Muscle layer of duodenum (tissue), 2 donors: ENCODE measurements around the gene GSDMA.

Experiments
- H3K27ac ChIP-seq: one replicate; pipeline ENCODE4 v1.7.0; 2013; ENCODE audit warnings: mild to moderate bottlenecking, low read length
- H3K27me3 ChIP-seq: one replicate; pipeline ENCODE4 v1.7.0; 2013; ENCODE audit warnings: low read depth, mild to moderate bottlenecking, control low read depth, low read length
- H3K36me3 ChIP-seq, 2 donors: one replicate each; pipeline ENCODE4 v1.7.0; 2013; ENCODE audit warnings: low read length in 2 of 2, control low read depth in 1 of 2, mild to moderate bottlenecking in 1 of 2; ENCODE audit not compliant: insufficient read depth in 2 of 2, control insufficient read depth in 1 of 2
- H3K4me1 ChIP-seq, 2 donors: one replicate each; pipeline ENCODE4 v1.7.0; 2013; ENCODE audit warnings: low read length in 2 of 2, mild to moderate bottlenecking in 2 of 2, control low read depth in 1 of 2, moderate library complexity in 1 of 2; ENCODE audit not compliant: insufficient read depth in 2 of 2, control insufficient read depth in 1 of 2
- H3K4me3 ChIP-seq, 2 donors: one replicate each; pipeline ENCODE4 v1.7.0; 2013; ENCODE audit warnings: low read length in 2 of 2, low read depth in 1 of 2, mild to moderate bottlenecking in 1 of 2
- H3K9me3 ChIP-seq, 2 donors: one replicate each; pipeline ENCODE4 v1.7.0; 2013; ENCODE audit warnings: low read length in 2 of 2, control low read depth in 1 of 2, mild to moderate bottlenecking in 1 of 2; ENCODE audit not compliant: control insufficient read depth in 1 of 2
- donor health status: healthy.

GSDMA gene

DNA sequence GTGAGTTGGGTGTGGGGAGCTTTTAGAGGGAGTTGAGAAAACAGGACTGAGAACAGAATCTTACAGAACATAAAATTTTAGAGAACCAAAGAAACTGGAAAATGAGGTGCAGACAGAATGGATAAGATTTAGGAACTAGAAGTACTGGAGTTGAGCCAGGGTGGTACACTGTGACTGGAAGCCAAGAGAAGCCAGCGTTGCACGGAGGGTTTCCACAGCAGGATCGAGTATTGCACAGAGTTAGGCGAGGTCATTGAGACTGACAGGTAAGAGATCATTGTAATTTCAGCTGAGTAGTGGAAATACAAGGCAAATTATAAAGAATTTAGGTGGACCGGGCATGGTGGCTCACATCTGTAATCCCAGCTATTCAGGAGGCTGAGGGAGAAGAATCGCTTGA lies 6.6 kb downstream of the GSDMA start:
- peaks cover 0 to 4% of the 10 kb centered on the region in 2 donors for H3K4me1 ChIP-seq
- H3K27me3 ChIP-seq, result no peaks in the 10 kb centered on the region
- no peak overlapping the region for H3K27ac ChIP-seq
- H3K36me3 ChIP-seq, result no peaks in the 10 kb centered on the region
- H3K9me3 ChIP-seq, result no peaks in the 10 kb centered on the region
- no peak overlapping the region for H3K4me3 ChIP-seq

DNA sequence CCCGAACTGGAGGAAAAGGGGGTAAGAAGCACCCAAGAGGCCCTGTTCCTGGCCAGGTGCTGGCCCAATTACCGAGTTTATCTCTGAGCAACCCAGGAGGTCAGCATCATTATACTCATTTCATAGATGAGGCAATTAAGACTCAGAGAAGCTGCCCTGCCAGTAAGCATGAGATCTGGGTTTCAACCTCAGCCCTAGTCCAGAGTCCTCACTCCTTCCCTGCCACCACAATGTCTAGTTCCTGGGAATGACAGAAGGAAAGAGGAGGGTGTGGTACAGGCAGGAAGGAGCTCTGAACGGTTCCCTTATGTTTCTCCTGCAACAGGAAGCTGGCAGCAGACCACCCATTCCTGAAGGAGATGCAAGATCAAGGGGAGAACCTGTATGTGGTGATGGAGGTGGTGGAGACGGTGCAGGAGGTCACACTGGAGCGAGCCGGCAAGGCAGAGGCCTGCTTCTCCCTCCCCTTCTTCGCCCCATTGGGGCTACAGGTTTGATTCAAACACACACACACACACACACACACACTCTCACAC lies 7.4 kb downstream of the GSDMA start:
- H3K4me1 ChIP-seq, result peaks cover 0 to 4% of the 10 kb centered on the region in 2 donors
- no peak overlapping the region for H3K27ac ChIP-seq
- no peaks in the 10 kb centered on the region for H3K27me3 ChIP-seq
- no peaks in the 10 kb centered on the region for H3K36me3 ChIP-seq
- no peaks in the 10 kb centered on the region for H3K9me3 ChIP-seq
- H3K4me3 ChIP-seq, result no peak overlapping the region

DNA sequence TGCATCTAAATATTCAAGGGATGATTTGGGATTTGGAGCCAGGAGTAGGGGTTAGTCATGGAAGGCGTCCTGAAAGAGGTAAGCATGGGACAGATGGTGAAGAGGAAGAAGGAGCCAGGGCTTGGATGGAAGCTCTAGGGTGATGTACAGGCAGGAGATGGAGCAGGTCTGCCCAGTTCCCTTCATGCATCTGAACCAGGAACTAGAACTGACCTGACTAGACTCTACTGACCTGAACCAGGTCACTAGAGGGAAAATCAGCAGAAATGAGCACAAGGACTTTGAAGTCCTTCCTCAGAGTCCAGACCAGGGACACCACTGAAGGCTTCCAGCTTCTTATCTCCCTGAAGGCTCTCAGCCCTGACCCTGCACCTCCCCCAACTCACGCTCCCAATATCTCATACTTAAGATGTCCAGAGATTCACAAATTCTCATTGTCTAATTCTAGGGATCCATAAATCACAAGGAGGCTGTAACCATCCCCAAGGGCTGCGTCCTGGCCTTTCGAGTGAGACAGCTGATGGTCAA lies 8.3 kb downstream of the GSDMA start:
- no peak overlapping the region for H3K27ac ChIP-seq
- H3K27me3 ChIP-seq, result no peaks in the 10 kb centered on the region
- no peak overlapping the region for H3K4me3 ChIP-seq
- no peaks in the 10 kb centered on the region for H3K36me3 ChIP-seq
- H3K9me3 ChIP-seq, result no peaks in the 10 kb centered on the region
- H3K4me1 ChIP-seq, result no peaks in the 10 kb centered on the region

DNA sequence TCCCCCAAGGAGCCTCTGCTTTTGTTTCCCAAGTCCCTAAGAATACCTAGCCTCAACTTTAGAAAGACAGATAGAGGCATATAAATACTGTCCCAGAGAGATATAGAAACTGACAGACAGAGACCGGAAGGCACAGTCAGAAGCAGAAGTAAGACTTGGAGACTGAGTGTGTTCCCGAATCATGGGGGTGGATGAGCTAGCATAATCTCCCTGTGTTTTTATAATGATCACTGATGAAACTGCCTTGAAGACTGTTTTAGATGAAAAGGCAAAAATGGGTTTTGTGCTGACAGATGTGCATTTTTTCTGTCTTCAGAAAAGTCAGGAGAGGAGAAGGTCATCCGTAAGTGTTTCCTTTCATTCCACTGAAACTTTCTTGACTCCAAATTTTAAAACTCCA lies 9.5 kb downstream of the GSDMA start:
- Histone ChIP-seq H3K9me3 (no peaks in the 10 kb centered on the region), H3K4me3 (no peak overlapping the region), H3K36me3 (no peaks in the 10 kb centered on the region), H3K4me1 (no peaks in the 10 kb centered on the region), H3K27ac (no peak overlapping the region), H3K27me3 (no peaks in the 10 kb centered on the region)

DNA sequence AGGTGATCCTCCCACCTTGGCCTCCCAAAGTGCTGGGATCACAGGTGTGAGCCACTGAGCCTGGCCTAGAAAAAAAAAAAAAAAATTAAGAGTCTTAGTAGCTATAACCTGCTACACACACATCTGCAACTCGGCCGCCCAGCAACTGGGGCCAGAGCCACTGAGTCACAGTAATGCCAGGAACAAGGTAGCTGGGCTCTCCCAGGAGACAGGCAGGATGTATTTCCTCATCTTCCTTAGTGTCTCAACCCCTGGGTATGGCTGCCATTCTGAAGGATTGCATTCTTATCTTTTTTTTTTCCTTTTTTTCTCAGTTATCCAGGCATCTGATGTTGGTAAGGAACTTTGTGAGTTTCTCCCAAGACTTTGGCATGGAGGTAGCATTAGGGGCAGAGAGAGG lies 10.7 kb downstream of the GSDMA start:
- H3K9me3 ChIP-seq, result no peaks in the 10 kb centered on the region
- H3K4me3 ChIP-seq, result no peak overlapping the region
- no peak overlapping the region for H3K27ac ChIP-seq
- no peaks in the 10 kb centered on the region for H3K4me1 ChIP-seq
- H3K36me3 ChIP-seq, result no peaks in the 10 kb centered on the region
- H3K27me3 ChIP-seq, result no peaks in the 10 kb centered on the region

DNA sequence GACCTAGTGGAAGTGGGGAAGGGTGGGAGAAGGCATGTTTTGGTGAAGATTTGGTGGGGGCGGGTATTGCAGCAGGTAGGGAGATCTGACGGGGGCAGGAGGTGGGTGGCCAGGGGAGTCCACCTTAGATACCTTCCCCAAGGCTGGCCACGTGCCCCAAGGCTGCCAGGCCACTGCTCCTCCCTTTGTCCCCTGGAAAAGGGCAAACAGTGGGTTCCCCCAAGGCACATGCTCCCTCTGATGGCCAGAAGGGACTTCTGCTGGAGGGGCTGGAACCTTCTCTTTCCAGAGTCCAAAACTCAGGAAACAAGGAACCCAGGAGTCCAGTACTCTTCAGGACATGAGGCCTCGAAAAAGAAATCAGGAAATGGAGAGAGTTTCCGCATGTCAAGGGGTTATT lies 11.6 kb downstream of the GSDMA start:
- no peak overlapping the region for H3K27ac ChIP-seq
- H3K9me3 ChIP-seq, result no peaks in the 10 kb centered on the region
- H3K27me3 ChIP-seq, result no peaks in the 10 kb centered on the region
- H3K4me1 ChIP-seq, result no peaks in the 10 kb centered on the region
- no peaks in the 10 kb centered on the region for H3K36me3 ChIP-seq
- H3K4me3 ChIP-seq, result no peak overlapping the region

DNA sequence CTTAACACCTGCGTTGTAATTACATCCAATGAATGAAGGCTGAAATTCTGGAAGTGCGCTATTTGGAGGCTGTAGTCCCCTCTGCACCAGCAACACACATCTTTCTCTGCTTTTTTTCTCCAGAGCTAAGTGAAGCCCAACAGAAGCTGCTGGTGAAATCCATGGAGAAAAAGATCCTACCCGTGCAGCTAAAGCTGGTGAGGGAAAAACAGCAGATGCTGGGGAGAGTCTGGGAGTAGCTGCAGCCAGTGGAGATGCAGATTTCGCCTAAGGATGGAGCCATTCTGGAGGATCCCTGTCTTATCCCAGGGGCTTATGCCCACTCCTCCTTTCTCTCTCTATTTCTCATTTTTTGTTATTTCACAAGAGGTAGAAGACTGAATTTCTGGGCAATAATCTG lies 13.0 kb downstream of the GSDMA start:
- no peaks in the 10 kb centered on the region for H3K27me3 ChIP-seq

DNA sequence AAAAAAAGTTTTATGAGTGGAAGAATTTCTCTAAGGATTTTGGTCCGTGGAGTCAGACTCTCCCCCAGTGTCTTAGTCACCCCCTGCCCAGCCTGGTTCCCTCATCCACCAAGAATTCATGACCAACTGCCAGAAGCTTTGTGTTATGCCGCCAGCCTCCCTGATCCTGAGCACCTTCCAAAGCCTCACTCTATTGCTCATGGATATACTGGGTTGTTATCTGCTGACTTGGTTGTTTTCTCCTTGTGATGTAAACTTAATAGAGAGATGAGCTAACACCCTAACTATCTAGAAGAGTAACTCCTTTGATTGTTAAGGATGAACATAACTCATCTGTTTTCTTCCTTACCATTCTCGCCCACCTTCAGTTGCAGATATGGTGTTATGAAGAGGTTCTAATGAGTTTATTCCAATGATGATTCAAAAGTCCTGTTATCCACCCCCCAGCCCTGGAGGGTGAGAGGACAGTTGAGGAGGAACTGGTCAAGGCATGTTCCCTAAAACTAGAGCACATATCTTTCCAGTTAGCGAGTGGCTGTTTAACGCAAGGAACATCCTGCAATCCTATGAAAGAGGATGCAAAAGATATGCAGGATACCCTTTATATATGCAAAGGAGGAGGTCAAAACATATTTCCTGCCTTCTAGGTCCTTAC lies 16.3 kb downstream of the GSDMA start:
- Histone ChIP-seq H3K27ac (no peak overlapping the region), H3K9me3 (no peaks in the 10 kb centered on the region), H3K4me1 (peaks cover 5 to 27% of the 10 kb centered on the region in 2 donors), H3K36me3 (peaks cover 0 to 4% of the 10 kb centered on the region in 2 donors), H3K4me3 (no peak overlapping the region), H3K27me3 (no peaks in the 10 kb centered on the region)

More for the DNA sequence above, 13.0 kb downstream of the GSDMA start:
- Histone ChIP-seq H3K36me3 (no peaks in the 10 kb centered on the region), H3K9me3 (no peaks in the 10 kb centered on the region), H3K4me3 (no peak overlapping the region), H3K27ac (no peak overlapping the region), H3K4me1 (peaks cover 0 to 4% of the 10 kb centered on the region in 2 donors)

DNA sequence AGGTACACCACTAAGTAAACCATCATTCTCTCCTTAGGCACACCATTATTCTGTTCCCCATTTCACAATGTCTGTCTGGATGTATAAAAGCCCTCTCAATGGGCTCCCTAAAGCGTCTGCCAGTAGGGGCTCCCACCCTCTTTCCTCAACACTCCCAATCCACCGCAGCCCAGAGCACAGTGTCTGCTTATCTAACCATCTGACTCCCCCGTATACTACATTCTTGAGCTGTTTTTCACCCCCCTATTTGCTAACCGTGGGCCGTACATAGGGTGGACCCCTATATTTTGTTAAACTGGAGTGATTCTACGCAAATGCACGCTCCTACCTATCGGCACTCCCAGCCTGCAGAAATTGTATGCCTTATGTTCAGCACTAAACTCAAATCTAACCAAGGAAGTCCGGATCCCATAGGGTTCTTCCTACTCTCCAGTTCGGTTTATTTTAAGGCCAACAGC lies 17.1 kb downstream of the GSDMA start:
- H3K27me3 ChIP-seq, result no peaks in the 10 kb centered on the region
- H3K9me3 ChIP-seq, result no peaks in the 10 kb centered on the region
- peak overlapping the region; percentile 68 to 75 for H3K4me3 ChIP-seq
- peaks cover 5 to 27% of the 10 kb centered on the region in 2 donors for H3K4me1 ChIP-seq
- H3K27ac ChIP-seq, result peak overlapping the region; percentile 89
- H3K36me3 ChIP-seq, result peaks cover 7 to 12% of the 10 kb centered on the region in 2 donors

DNA sequence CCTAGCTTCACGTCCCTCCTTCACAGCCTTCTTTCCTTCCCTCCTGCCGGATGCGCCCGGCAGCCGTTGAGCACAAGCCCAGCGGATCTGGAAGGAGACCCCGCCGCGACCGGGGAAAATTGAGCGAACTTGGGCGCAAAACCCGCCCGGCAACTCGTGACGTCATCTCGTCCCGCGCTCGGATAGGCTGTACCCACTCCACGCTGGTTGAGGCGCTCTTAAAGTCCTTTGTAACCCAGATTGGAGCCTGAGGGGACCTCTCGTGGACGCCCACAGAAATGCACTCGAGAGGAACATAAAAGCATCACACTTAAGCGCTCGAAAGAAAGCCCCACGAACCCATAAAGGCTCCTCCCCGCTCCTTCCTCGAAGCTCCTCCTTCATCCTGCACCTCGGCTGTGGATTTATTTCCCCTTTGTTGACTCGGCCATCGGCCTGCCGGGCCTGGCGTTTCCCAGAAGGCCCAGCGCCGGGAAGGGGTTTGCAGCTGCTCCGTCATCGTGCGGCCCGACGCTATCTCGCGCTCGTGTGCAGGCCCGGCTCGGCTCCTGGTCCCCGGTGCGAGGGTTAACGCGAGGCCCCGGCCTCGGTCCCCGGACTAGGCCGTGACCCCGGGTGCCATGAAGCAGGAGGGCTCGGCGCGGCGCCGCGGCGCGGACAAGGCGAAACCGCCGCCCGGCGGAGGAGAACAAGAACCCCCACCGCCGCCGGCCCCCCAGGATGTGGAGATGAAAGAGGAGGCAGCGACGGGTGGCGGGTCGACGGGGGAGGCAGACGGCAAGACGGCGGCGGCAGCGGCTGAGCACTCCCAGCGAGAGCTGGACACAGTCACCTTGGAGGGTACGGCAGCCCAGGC lies 17.8 kb downstream of the GSDMA start, which contains the start of gene PSMD3:
PSMD3 (plus strand) TSS at position 457 of the 856 bp plus-strand sequence; CDS start at position 621, 164 bp downstream.
- Histone ChIP-seq H3K4me1 (peaks cover 5 to 27% of the 10 kb centered on the region in 2 donors), H3K4me3 (peak within 1 kb of the TSS; percentile 68 to 88), H3K36me3 (peaks cover 13 to 18% of the 10 kb centered on the region in 2 donors), H3K27me3 (no peaks in the 10 kb centered on the region), H3K9me3 (no peaks in the 10 kb centered on the region), H3K27ac (peak within 1 kb of the TSS; percentile 89)

DNA sequence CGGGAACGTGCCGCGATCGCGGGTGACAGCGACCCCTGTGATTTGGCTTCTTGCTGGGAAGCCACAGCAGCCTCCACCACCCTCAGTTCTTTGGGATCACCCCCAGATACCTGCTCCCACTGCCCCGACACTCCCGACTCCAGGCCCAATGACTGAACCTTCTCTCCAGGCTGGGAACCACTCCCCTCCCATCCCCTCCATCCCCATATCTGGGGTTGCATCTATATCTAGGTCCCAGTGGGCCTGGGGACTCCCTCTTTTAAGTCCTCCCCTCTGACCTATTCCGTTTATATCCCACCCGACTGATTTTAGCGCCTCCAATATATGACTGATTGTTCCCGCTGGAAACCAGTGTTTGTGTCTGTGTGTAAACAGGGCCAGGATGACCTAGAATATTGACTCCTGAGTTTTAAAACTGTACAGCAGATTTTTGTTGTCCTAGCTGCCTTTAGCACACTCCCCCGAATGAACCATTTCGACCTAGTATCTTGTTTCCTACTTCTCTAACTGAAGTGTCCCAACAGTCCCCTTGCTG lies 18.5 kb downstream of the GSDMA start:
- no peaks in the 10 kb centered on the region for H3K27me3 ChIP-seq
- peaks cover 20 to 25% of the 10 kb centered on the region in 2 donors for H3K36me3 ChIP-seq
- H3K27ac ChIP-seq, result peak overlapping the region; percentile 89
- H3K4me3 ChIP-seq, result peak overlapping the region; percentile 68 to 88
- peaks cover 5 to 27% of the 10 kb centered on the region in 2 donors for H3K4me1 ChIP-seq
- no peaks in the 10 kb centered on the region for H3K9me3 ChIP-seq
